Astrocyte (in vitro differentiated cells and primary cell): ENCODE results near the gene DACT3. TPM values are rescaled to one million over a fixed set of nuclear protein-coding genes. Genes with fewer than 3 reads are reported as not detected.

ENCODE experiments used
- DNase-seq: peaks from one replicate; pipeline ENCODE4 v3.0.0-alpha.2; 2010; ENCODE audit warnings: low read depth
- FAIRE-seq: peaks from 2 replicates; lab custom pipeline; 2011; peaks lifted over from hg19 to GRCh38; lab: Jason Lieb, UNC
- H2AFZ ChIP-seq: 2 replicates; pipeline ENCODE4 v1.6.0; 2012; ENCODE audit warnings: low read depth, low read length, inconsistent platforms
- H3K27ac ChIP-seq: 2 replicates; pipeline ENCODE4 v1.5.1; 2011; ENCODE audit warnings: low read depth, low read length, inconsistent platforms
- H3K27me3 ChIP-seq: 2 replicates; pipeline ENCODE4 v1.6.0; 2011; ENCODE audit warnings: low read length, inconsistent platforms; ENCODE audit not compliant: insufficient read depth
- H3K36me3 ChIP-seq: 2 replicates; pipeline ENCODE4 v1.5.1; 2011; ENCODE audit warnings: low read length, inconsistent platforms; ENCODE audit not compliant: insufficient read depth
- H3K4me1 ChIP-seq: 2 replicates; pipeline ENCODE4 v1.5.1; 2011; ENCODE audit warnings: low read length, inconsistent platforms; ENCODE audit not compliant: insufficient read depth
- H3K4me2 ChIP-seq: 2 replicates; pipeline ENCODE4 v1.6.0; 2012; ENCODE audit warnings: low read length, inconsistent platforms
- H3K4me3 ChIP-seq: 2 replicates; pipeline ENCODE4 v1.5.1; 2011; ENCODE audit warnings: low read depth, mild to moderate bottlenecking, low read length, inconsistent platforms; ENCODE audit not compliant: insufficient read depth
- H3K79me2 ChIP-seq: 2 replicates; pipeline ENCODE4 v1.6.0; 2012; ENCODE audit warnings: mild to moderate bottlenecking, low read length, inconsistent platforms; ENCODE audit not compliant: insufficient read depth
- H3K9ac ChIP-seq: 2 replicates; pipeline ENCODE4 v1.6.0; 2012; ENCODE audit warnings: mild to moderate bottlenecking, low read length, inconsistent platforms
- H3K9me3 ChIP-seq: 2 replicates; pipeline ENCODE4 v1.5.1; 2012; ENCODE audit warnings: low read depth, mild to moderate bottlenecking, low read length, inconsistent platforms; ENCODE audit not compliant: insufficient read depth
- H4K20me1 ChIP-seq: 2 replicates; pipeline ENCODE4 v1.6.0; 2012; ENCODE audit warnings: low read length, inconsistent platforms; ENCODE audit not compliant: insufficient read depth
- H3K27ac Mint-ChIP-seq: one replicate; pipeline ENCODE4 v1.8.0; 2021; ENCODE audit warnings: mild to moderate bottlenecking, mixed read lengths; ENCODE audit not compliant: unreplicated experiment
- H3K27me3 Mint-ChIP-seq: one replicate; pipeline ENCODE4 v1.8.0; 2021; ENCODE audit warnings: low read depth, mixed read lengths; ENCODE audit not compliant: unreplicated experiment
- H3K36me3 Mint-ChIP-seq: one replicate; pipeline ENCODE4 v1.8.0; 2021; ENCODE audit warnings: low read depth, mixed read lengths; ENCODE audit not compliant: unreplicated experiment
- H3K4me1 Mint-ChIP-seq: one replicate; pipeline ENCODE4 v1.8.0; 2021; ENCODE audit warnings: low read depth, mixed read lengths; ENCODE audit not compliant: unreplicated experiment
- H3K4me3 Mint-ChIP-seq: one replicate; pipeline ENCODE4 v1.8.0; 2021; ENCODE audit warnings: mild to moderate bottlenecking, moderate library complexity, mixed read lengths; ENCODE audit not compliant: unreplicated experiment
- H3K9me3 Mint-ChIP-seq: one replicate; pipeline ENCODE4 v1.8.0; 2021; ENCODE audit warnings: mild to moderate bottlenecking, mixed read lengths; ENCODE audit not compliant: unreplicated experiment
- EZH2 ChIP-seq: IDR thresholded peaks from 2 replicates; pipeline ENCODE4 v1.6.1; 2012; ENCODE audit warnings: mild to moderate bottlenecking, low read length, inconsistent platforms; ENCODE audit not compliant: insufficient read depth
- total RNA-seq: library from RNA; stranded (reverse); gene quantifications from 2 replicates; pipeline ENCODE4 v1.2.1, GENCODE V29; 2021
- TF ChIP-seq, protein P1 (sequence below): IDR thresholded peaks from 2 replicates; pipeline ENCODE4 v1.5.1; 2011; ENCODE audit warnings: low read depth, mild to moderate bottlenecking, inconsistent platforms, low read length, moderate library complexity; ENCODE audit not compliant: insufficient read depth

Gene DACT3
- total RNA-seq, 1 donor from 2014 or later, result 19.8 TPM

DNA sequence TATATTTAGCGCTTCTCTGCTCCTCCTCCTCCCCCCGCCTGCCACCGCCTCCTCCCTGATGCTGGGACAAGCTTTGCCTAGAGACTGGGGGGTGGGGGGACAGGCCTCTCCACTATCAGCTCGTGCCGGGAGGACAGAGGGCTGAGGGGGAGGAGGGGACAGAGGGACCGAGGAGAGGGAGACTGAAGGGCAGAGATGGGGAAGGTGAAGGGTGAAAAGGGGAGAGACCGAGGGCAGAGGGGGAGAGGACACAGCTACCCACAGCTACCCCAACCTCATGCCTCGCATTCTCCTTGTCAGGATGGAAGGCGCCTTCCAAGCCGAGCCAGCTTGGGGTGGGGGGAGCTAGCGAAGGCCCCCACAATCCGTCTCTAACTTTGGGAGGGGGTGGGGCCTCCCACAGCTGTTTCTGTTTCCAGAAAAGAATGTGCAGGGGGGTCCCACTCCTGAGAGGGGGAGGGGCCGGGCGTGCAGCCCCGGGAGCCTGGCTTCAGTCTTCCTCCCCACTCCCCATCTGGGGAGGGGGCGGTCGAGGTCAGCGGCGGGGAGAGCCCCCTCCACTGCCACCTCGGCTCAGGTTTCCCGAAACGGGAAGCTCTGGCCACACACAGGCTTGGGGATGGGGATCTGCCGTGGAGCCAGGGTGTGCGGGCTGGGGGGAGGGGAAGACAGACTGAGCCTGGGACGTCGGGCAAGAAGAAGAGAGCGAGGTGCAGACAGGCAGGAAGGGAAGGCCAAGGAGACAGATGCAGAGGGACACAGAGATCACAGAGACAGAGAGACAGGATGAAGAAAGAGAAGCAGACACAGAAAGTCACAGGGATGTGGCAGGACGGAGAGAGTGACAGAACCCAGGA lies 1.6 kb downstream of the DACT3 start:
- Mint-ChIP-seq H3K9me3 (no peaks in the 10 kb centered on the region), H3K4me1 (peaks cover 24% of the 10 kb centered on the region), H3K36me3 (peaks cover under 1% of the 10 kb centered on the region), H3K27ac (peak overlapping the region; percentile 81), H3K27me3 (peaks cover under 1% of the 10 kb centered on the region), H3K4me3 (peak overlapping the region; percentile 95)
- no peaks in the 10 kb centered on the region for H3K27me3 ChIP-seq
- no peaks in the 10 kb centered on the region for H3K79me2 ChIP-seq
- peak overlapping the region; percentile 71 for H3K9ac ChIP-seq
- FAIRE-seq, result no peak
- H3K9me3 ChIP-seq, result no peaks in the 10 kb centered on the region
- no peaks in the 10 kb centered on the region for H3K36me3 ChIP-seq
- DNase-seq, result no peak
- H3K27ac ChIP-seq, result no peak overlapping the region
- no peak for TF ChIP-seq EZH2
- TF ChIP-seq, protein P1, sequence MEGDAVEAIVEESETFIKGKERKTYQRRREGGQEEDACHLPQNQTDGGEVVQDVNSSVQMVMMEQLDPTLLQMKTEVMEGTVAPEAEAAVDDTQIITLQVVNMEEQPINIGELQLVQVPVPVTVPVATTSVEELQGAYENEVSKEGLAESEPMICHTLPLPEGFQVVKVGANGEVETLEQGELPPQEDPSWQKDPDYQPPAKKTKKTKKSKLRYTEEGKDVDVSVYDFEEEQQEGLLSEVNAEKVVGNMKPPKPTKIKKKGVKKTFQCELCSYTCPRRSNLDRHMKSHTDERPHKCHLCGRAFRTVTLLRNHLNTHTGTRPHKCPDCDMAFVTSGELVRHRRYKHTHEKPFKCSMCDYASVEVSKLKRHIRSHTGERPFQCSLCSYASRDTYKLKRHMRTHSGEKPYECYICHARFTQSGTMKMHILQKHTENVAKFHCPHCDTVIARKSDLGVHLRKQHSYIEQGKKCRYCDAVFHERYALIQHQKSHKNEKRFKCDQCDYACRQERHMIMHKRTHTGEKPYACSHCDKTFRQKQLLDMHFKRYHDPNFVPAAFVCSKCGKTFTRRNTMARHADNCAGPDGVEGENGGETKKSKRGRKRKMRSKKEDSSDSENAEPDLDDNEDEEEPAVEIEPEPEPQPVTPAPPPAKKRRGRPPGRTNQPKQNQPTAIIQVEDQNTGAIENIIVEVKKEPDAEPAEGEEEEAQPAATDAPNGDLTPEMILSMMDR, result no peak
- H3K4me2 ChIP-seq, result peak overlapping the region; percentile 94
- H3K4me3 ChIP-seq, result peak overlapping the region; percentile 65
- H3K4me1 ChIP-seq, result peaks cover 27% of the 10 kb centered on the region
- peaks cover 6% of the 10 kb centered on the region for H4K20me1 ChIP-seq
- H2AFZ ChIP-seq, result peak overlapping the region; percentile 69

DNA sequence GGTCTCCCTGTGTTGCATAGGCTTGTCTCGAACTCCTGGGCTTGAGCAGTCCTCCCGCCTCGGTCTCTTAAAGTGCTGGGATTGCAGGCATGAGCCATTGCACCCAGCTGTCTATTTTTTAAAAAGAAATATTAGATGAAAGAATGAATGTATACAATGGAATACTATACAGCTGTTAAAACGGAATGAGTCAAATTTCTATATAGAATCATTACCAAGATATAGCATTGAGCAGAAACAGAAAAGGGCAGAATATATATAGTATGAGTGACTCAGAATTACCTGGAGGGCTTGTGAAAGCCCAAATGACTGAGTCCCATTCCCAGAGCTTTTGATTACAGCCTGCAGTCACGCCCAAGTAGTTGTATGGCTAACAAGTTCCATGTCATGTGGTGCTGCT lies 4.4 kb downstream of the DACT3 start:
- Histone ChIP-seq H3K4me1 (peaks cover 20% of the 10 kb centered on the region), H4K20me1 (peaks cover 6% of the 10 kb centered on the region), H3K79me2 (no peaks in the 10 kb centered on the region), H3K4me3 (no peak overlapping the region), H3K9me3 (no peaks in the 10 kb centered on the region), H3K9ac (no peak overlapping the region), H2AFZ (no peak overlapping the region), H3K4me2 (no peak overlapping the region), H3K36me3 (no peaks in the 10 kb centered on the region), H3K27me3 (no peaks in the 10 kb centered on the region), H3K27ac (no peak overlapping the region)
- H3K27ac Mint-ChIP-seq, result no peak overlapping the region
- DNase-seq (no peak), FAIRE-seq (no peak)
- peaks cover 12% of the 10 kb centered on the region for H3K36me3 Mint-ChIP-seq
- no peaks in the 10 kb centered on the region for H3K9me3 Mint-ChIP-seq
- peaks cover 26% of the 10 kb centered on the region for H3K4me1 Mint-ChIP-seq
- peaks cover 3% of the 10 kb centered on the region for H3K27me3 Mint-ChIP-seq
- H3K4me3 Mint-ChIP-seq, result no peak overlapping the region
- TF ChIP-seq, protein P1, result no peak
- TF ChIP-seq EZH2, result no peak
